MM.1S (cell line): ENCODE measurements around the gene PPP1R12B.

Experiments used
- DNase-seq: peaks from one replicate; pipeline ENCODE4 v3.0.0-alpha.2; 2015
- H2AFZ ChIP-seq: fragments of 300-600 bp; sonication (generic); 2 replicates; pipeline ENCODE4 v1.6.0; 2016; ENCODE audit warnings: antibody characterized with exemption, low read length
- H3F3A ChIP-seq: fragments of 300-600 bp; sonication (generic); 2 replicates; pipeline ENCODE4 v1.6.1; 2016; ENCODE audit warnings: mild to moderate bottlenecking, antibody characterized with exemption, low read length, moderate library complexity, mixed read lengths; ENCODE audit not compliant: insufficient read depth
- H3K27ac ChIP-seq: fragments of 300-600 bp; sonication (generic); 2 replicates; pipeline ENCODE4 v1.5.1; 2016; ENCODE audit warnings: mild to moderate bottlenecking, low read length
- H3K27me3 ChIP-seq: fragments of 300-600 bp; sonication (generic); replicated peaks from 2 replicates; pipeline ENCODE4 v1.6.0; 2016; ENCODE audit warnings: low read length; ENCODE audit not compliant: insufficient read depth
- H3K36me3 ChIP-seq: fragments of 300-600 bp; sonication (generic); replicated peaks from 2 replicates; pipeline ENCODE4 v1.6.1; 2016; ENCODE audit warnings: mild to moderate bottlenecking, low read length, mixed read lengths; ENCODE audit not compliant: insufficient read depth
- H3K4me1 ChIP-seq: fragments of 300-600 bp; sonication (generic); 2 replicates; pipeline ENCODE4 v1.6.1; 2016; ENCODE audit warnings: low read length, mixed read lengths
- H3K4me2 ChIP-seq: fragments of 300-600 bp; sonication (generic); 2 replicates; pipeline ENCODE4 v1.6.0; 2016; ENCODE audit warnings: low read depth, low read length
- H3K4me3 ChIP-seq: fragments of 300-600 bp; sonication (generic); 2 replicates; pipeline ENCODE4 v1.5.1; 2016; ENCODE audit warnings: low read length, mixed read lengths
- H3K79me2 ChIP-seq: fragments of 300-600 bp; sonication (generic); 2 replicates; pipeline ENCODE4 v1.6.1; 2016; ENCODE audit warnings: mixed run types, low read length, mixed read lengths
- H3K9ac ChIP-seq: fragments of 300-600 bp; sonication (generic); 2 replicates; pipeline ENCODE4 v1.6.1; 2016; ENCODE audit warnings: low read length, mixed read lengths
- H3K9me2 ChIP-seq: fragments of 300-600 bp; sonication (generic); replicated peaks from 2 replicates; pipeline ENCODE4 v1.6.1; 2016; ENCODE audit warnings: mild to moderate bottlenecking, low read length, mixed read lengths; ENCODE audit not compliant: insufficient read depth
- H3K9me3 ChIP-seq: fragments of 300-600 bp; sonication (generic); replicated peaks from 2 replicates; pipeline ENCODE4 v1.6.1; 2016; ENCODE audit warnings: mild to moderate bottlenecking, low read length, mixed read lengths; ENCODE audit not compliant: insufficient read depth
- H4K20me1 ChIP-seq: fragments of 300-600 bp; sonication (generic); 2 replicates; pipeline ENCODE4 v1.6.1; 2016; ENCODE audit warnings: mild to moderate bottlenecking, low read length, moderate library complexity, mixed read lengths; ENCODE audit not compliant: insufficient read depth
- CTCF ChIP-seq: fragments of 300-600 bp; sonication (generic); IDR thresholded peaks from 2 replicates; pipeline ENCODE4 v1.5.1; 2016; ENCODE audit warnings: antibody characterized with exemption, low read length, mixed read lengths
- EZH2 ChIP-seq: fragments of 300-600 bp; sonication (generic); optimal IDR thresholded peaks from 2 replicates; pipeline ENCODE3; 2017; ENCODE audit warnings: low read depth, mild to moderate bottlenecking, antibody characterized with exemption, low read length, mixed read lengths
- EZH2phosphoT487 ChIP-seq: fragments of 300-600 bp; sonication (generic); IDR thresholded peaks from 2 replicates; pipeline ENCODE4 v1.6.1; 2018; ENCODE audit warnings: antibody characterized with exemption, low read length

The PPP1R12B gene

GRCh38 chr1:202323731-202324130 lies 24.8 kb upstream of the PPP1R12B start:
- Histone ChIP-seq H3K79me2 (no peaks in the 10 kb centered on the region), H3K27me3 (no peaks in the 10 kb centered on the region), H3K9me3 (no peaks in the 10 kb centered on the region), H3K36me3 (no peaks in the 10 kb centered on the region), H3K9me2 (no peaks in the 10 kb centered on the region), H3K9ac (no peak overlapping the region), H4K20me1 (no peaks in the 10 kb centered on the region), H3F3A (no peaks in the 10 kb centered on the region), H3K27ac (no peak overlapping the region), H3K4me2 (no peak overlapping the region), H3K4me1 (no peaks in the 10 kb centered on the region), H2AFZ (no peak overlapping the region), H3K4me3 (no peak overlapping the region)
- TF ChIP-seq EZH2 (no peak), EZH2phosphoT487 (no peak), CTCF (no peak)
- DNase-seq: no peak

- H2AFZ ChIP-seq: no peak overlapping the region
- no peaks in the 10 kb centered on the region for H4K20me1 ChIP-seq
- no peaks in the 10 kb centered on the region for H3F3A ChIP-seq
- no peaks in the 10 kb centered on the region for H3K4me1 ChIP-seq
- no peaks in the 10 kb centered on the region for H3K36me3 ChIP-seq
- DNase-seq: no peak
- no peaks in the 10 kb centered on the region for H3K9me3 ChIP-seq
- no peaks in the 10 kb centered on the region for H3K27me3 ChIP-seq
- no peaks in the 10 kb centered on the region for H3K79me2 ChIP-seq
- no peak overlapping the region for H3K9ac ChIP-seq
- TF ChIP-seq CTCF: no peak
- no peak for TF ChIP-seq EZH2phosphoT487
- TF ChIP-seq EZH2: no peak
- H3K9me2 ChIP-seq: no peaks in the 10 kb centered on the region
- no peak overlapping the region for H3K4me2 ChIP-seq
- no peak overlapping the region for H3K4me3 ChIP-seq
- no peak overlapping the region for H3K27ac ChIP-seq
These were observed 23.9 kb upstream of the PPP1R12B start for GRCh38 chr1:202324646-202325045.

- TF ChIP-seq EZH2: no peak
- TF ChIP-seq CTCF: peak; percentile 21; the same call in 1 of the 2 replicates
- TF ChIP-seq EZH2phosphoT487: no peak
- Histone ChIP-seq H3K9me3 (no peaks in the 10 kb centered on the region), H3K79me2 (no peaks in the 10 kb centered on the region), H3K4me3 (no peak overlapping the region), H3K4me1 (no peaks in the 10 kb centered on the region), H2AFZ (no peak overlapping the region), H3K27me3 (no peaks in the 10 kb centered on the region), H3K27ac (no peak overlapping the region), H3F3A (no peaks in the 10 kb centered on the region), H3K9ac (no peak overlapping the region), H3K4me2 (no peak overlapping the region), H3K9me2 (no peaks in the 10 kb centered on the region), H3K36me3 (peaks cover 25% of the 10 kb centered on the region), H4K20me1 (no peaks in the 10 kb centered on the region)
- no peak for DNase-seq
These were observed 18.6 kb upstream of the PPP1R12B start for GRCh38 chr1:202329891-202330290.
